ENCODE data around the gene LMAN1L. TPM values are rescaled to one million over a fixed set of nuclear protein-coding genes. Genes with fewer than 3 reads are reported as not detected.

The LMAN1L gene
- total RNA-seq, 6 experiments from 2014 or later = not detected

- intact Hi-C loops (cut with DNase I) = no loop called here
- DNase-seq (peak in 1 of 3 donors; percentile 43), ATAC-seq (no peak)
- Histone ChIP-seq H3K27me3 (no peaks in the 10 kb centered on the region), H3K9me3 (no peaks in the 10 kb centered on the region), H3K27ac (peak overlapping the region; percentile 24 to 90 (median 28)), H3K4me1 (peaks cover 0 to 46% (median 9%) of the 10 kb centered on the region in 4 donors), H3K36me3 (no peaks in the 10 kb centered on the region), H3K4me3 (no peak overlapping the region)
- WGBS (ENCODE audit: insufficient coverage, low coverage, low lambda C conversion rate, missing lambda C conversion rate) = 72% methylated on average over 6 of the region's 6 CpGs
- TF ChIP-seq POLR2A (IDR thresholded peaks at IDR 0.05) (no peak), CTCF (IDR thresholded peaks at IDR 0.05) (no peak)
These were observed 34.7 kb upstream of the LMAN1L start for GRCh38 chr15:74777769-74778598.

- TF ChIP-seq CTCF (IDR thresholded peaks at IDR 0.05) (no peak), POLR2A (IDR thresholded peaks at IDR 0.05) (no peak)
- no peak for DNase-seq
- H3K27me3 ChIP-seq = no peaks in the 10 kb centered on the region
- H3K4me3 ChIP-seq = no peak overlapping the region
- H3K36me3 ChIP-seq = no peaks in the 10 kb centered on the region
- peaks cover 0 to 52% (median 12%) of the 10 kb centered on the region in 4 donors for H3K4me1 ChIP-seq
- H3K27ac ChIP-seq = peak overlapping the region in 2 of 3 donors; percentile 90 to 94
- WGBS (ENCODE audit: insufficient coverage, low coverage, low lambda C conversion rate, missing lambda C conversion rate) = 96% methylated on average over 3 of the region's 5 CpGs
- no peaks in the 10 kb centered on the region for H3K9me3 ChIP-seq
- intact Hi-C loops (cut with DNase I) = no loop called here
- ATAC-seq = no peak
These were observed 34.0 kb upstream of the LMAN1L start for GRCh38 chr15:74778599-74778970.

- no peak for ATAC-seq
- Histone ChIP-seq H3K4me3 (no peak overlapping the region), H3K36me3 (no peaks in the 10 kb centered on the region), H3K27me3 (no peaks in the 10 kb centered on the region), H3K27ac (peak overlapping the region; percentile 85 to 94 (median 90)), H3K9me3 (no peaks in the 10 kb centered on the region), H3K4me1 (peaks cover 0 to 58% (median 15%) of the 10 kb centered on the region in 4 donors)
- TF ChIP-seq CTCF (IDR thresholded peaks at IDR 0.05) = no peak
- TF ChIP-seq POLR2A (IDR thresholded peaks at IDR 0.05) = no peak
- no peak for DNase-seq
- intact Hi-C loops (cut with DNase I) = no loop called here
- 35% methylated on average over 6 of the region's 7 CpGs for WGBS (ENCODE audit: insufficient coverage, low coverage, low lambda C conversion rate, missing lambda C conversion rate)
These were observed 33.4 kb upstream of the LMAN1L start for GRCh38 chr15:74779162-74779648.

- ATAC-seq (peak; percentile 38 to 61 (median 48)), DNase-seq (peak; percentile 60 to 85 (median 81))
- TF ChIP-seq POLR2A (IDR thresholded peaks at IDR 0.05) = peak; percentile 76
- TF ChIP-seq CTCF (IDR thresholded peaks at IDR 0.05) = no peak
- no peaks in the 10 kb centered on the region for H3K27me3 ChIP-seq
- intact Hi-C loops (cut with DNase I) = no loop called here
- no peaks in the 10 kb centered on the region for H3K36me3 ChIP-seq
- no peaks in the 10 kb centered on the region for H3K9me3 ChIP-seq
- peak overlapping the region; percentile 85 to 94 (median 90) for H3K27ac ChIP-seq
- WGBS (ENCODE audit: insufficient coverage, low coverage, low lambda C conversion rate, missing lambda C conversion rate) = 14% methylated on average over 16 of the region's 16 CpGs
- H3K4me1 ChIP-seq = peaks cover 0 to 70% (median 22%) of the 10 kb centered on the region in 4 donors
- peak overlapping the region; percentile 32 to 72 (median 46) for H3K4me3 ChIP-seq
These were observed 31.9 kb upstream of the LMAN1L start for GRCh38 chr15:74780523-74781430.
